ENCODE data around the gene KPNB1.

GRCh38 chr17:47713980-47714700 lies 64.4 kb downstream of the KPNB1 start:
- TF ChIP-seq CTCF (IDR thresholded peaks at IDR 0.05) (no peak), POLR2AphosphoS5 (IDR thresholded peaks at IDR 0.05) (no peak), POLR2A (IDR thresholded peaks at IDR 0.05) (no peak)
